Measurements from ENCODE around the gene DOCK3. TPM values are rescaled to one million over a fixed set of nuclear protein-coding genes. Genes with fewer than 3 reads are reported as not detected.

Gene DOCK3
- total and polyA plus RNA-seq, 10 of the 15 experiments (the other 5 are each of a cell fraction or from before 2014, with no cell fraction given) = 0.02 to 0.52 (median 0.04) TPM; not detected in 5

- no peaks in the 10 kb centered on the region for H3K9me3 ChIP-seq (replicated peaks; ENCODE audit: control insufficient read depth, insufficient read depth, low read length)
- in situ Hi-C loops (cut with MboI) = no loop called here
- intact Hi-C loops (cut with micrococcal nuclease; ENCODE audit: unreplicated experiment) = no loop called here
- no peak overlapping the region for H3K27ac ChIP-seq (ENCODE audit: control insufficient read depth, insufficient read depth)
- H3K79me2 ChIP-seq (ENCODE audit: control insufficient read depth, insufficient read depth, low read length) = no peaks in the 10 kb centered on the region
- H3K4me2 ChIP-seq (ENCODE audit: control insufficient read depth, insufficient read depth) = no peak overlapping the region
- no peak overlapping the region for H2AFZ ChIP-seq (ENCODE audit: control insufficient read depth, low read depth, low read length)
- POLR2A ChIA-PET = no interaction called here
- 29% methylated on average over 2 of the region's 2 CpGs for WGBS (ENCODE audit: insufficient coverage, insufficient replicate concordance, low lambda C conversion rate, missing lambda C conversion rate)
- no peak overlapping the region for H3K4me3 ChIP-seq
- no peaks in the 10 kb centered on the region for H3K4me1 ChIP-seq (ENCODE audit: control insufficient read depth, insufficient read depth, low read length)
- no TSS peak for BruUV-seq (replicated peaks)
- DNase-seq (ENCODE audit: low read depth, low spot score) = no peak
- ATAC-seq = no peak
- no peaks in the 10 kb centered on the region for H3K27me3 ChIP-seq (replicated peaks in 1 of 2; ENCODE audit: control insufficient read depth in 2 of 2, insufficient read depth in 2 of 2, low read length in 1 of 2)
- FAIRE-seq = no peak
- CTCF ChIA-PET = interaction anchor here (10.8 kb wide), 1 partner anchor 30 kb away, joined by 250 read pairs; the partner anchor contains the start of gene MAPKAPK3
- no peak overlapping the region for H3K9ac ChIP-seq (ENCODE audit: control insufficient read depth, insufficient read depth, low read length)
- SMC1A ChIA-PET (ENCODE audit: uncharacterized antibody, unreplicated experiment) = interaction anchor here (0.5 to 1.4 kb wide), 3 partner anchors 33 to 321 kb away, joined by 3 to 4 read pairs (median 3); partner anchors contain the start of gene CISH
- H4K20me1 ChIP-seq (ENCODE audit: control insufficient read depth, insufficient read depth) = no peaks in the 10 kb centered on the region; the same call in 1 of the 2 replicates
- peaks cover 5 to 9% of the 10 kb centered on the region in 2 experiments; a peak in 3 of 4 replicates for H3K36me3 ChIP-seq (ENCODE audit: control insufficient read depth in 2 of 2, insufficient read depth in 2 of 2, low read length in 1 of 2)
- RAD21 ChIA-PET (ENCODE audit: unreplicated experiment) = no interaction called here
- TF ChIP-seq GABPA (IDR thresholded peaks at IDR 0.05; ENCODE audit: low read depth) = no peak
- TF ChIP-seq ATF3 (IDR thresholded peaks at IDR 0.05; ENCODE audit: borderline replicate concordance, extremely low read depth, low read depth, low read length) = no peak
- no peak for TF ChIP-seq TCF3 (IDR thresholded peaks at IDR 0.05; ENCODE audit: borderline replicate concordance, insufficient read depth, low read depth, low read length)
- no peak for TF ChIP-seq PBX3 (IDR thresholded peaks at IDR 0.05; ENCODE audit: insufficient replicate concordance, low read depth, low read length)
- no peak for TF ChIP-seq NBN (IDR thresholded peaks at IDR 0.05)
- no peak for TF ChIP-seq MXI1 (IDR thresholded peaks at IDR 0.05; ENCODE audit: low read depth, low read length)
- TF ChIP-seq CREM (IDR thresholded peaks at IDR 0.05; ENCODE audit: low read depth) = no peak
- TF ChIP-seq SMARCA5 (IDR thresholded peaks at IDR 0.05) = no peak
- TF ChIP-seq KAT2A (conservative IDR thresholded peaks at IDR 0.05; ENCODE audit: control insufficient read depth, low read depth, low read length) = no peak
- no peak for TF ChIP-seq E2F8 (IDR thresholded peaks at IDR 0.05; ENCODE audit: low read depth, partially characterized antibody)
- no peak for TF ChIP-seq ZBTB4 (CRISPR knock-in tag; IDR thresholded peaks at IDR 0.05)
- TF ChIP-seq RUNX3 (IDR thresholded peaks at IDR 0.05; ENCODE audit: low read length) = no peak
- TF ChIP-seq BCLAF1 (IDR thresholded peaks at IDR 0.05) = no peak
Observed at GRCh38 chr3:50648944-50649343, 25.8 kb upstream of the DOCK3 start.
